ENCODE results near the gene NR1D1.

DNA sequence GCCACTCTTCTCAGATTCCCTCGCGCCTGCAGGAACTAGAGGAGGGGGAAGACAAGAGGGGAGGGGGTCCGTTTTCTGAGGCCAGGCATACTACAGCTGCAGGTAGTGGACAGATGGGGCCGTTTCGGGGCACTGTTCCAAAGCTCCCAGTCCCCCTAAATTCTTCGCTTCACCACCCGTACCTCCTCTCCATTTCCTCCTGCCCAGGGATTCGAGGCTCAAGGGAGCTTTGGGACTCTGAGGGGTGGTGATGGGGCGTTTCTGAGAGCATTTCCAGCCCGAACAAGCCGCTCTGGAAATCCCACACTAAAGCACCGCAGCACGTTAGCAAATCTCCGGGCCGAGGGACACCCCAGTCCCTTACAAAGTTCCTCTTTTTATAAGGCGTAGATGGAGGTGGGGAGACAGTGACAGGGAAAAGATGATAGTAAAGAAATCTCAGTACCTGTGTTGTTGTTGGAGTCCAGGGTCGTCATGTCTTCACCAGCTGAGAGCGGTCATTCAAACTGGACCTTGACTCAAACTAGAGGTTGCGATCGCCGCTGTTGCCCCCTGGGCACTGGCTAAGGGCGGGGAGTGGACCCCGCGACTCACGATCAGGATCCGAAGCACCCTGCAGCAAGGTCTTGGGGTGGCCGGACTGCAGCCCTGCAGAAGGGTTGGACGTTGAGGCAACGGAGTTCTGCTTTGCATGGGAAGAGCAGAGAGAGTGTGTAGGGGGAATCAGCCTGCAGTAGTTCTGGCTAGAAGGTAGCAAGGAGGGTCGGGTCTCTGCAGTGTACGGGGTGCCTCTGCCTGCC lies 570 bp downstream of the NR1D1 start:
- TF ChIP-seq YY1 (IDR thresholded peaks at IDR 0.05; ENCODE audit: insufficient read depth, insufficient read length) (no peak), SUZ12 (IDR thresholded peaks at IDR 0.05; ENCODE audit: extremely low read depth, insufficient read depth, insufficient read length) (no peak)
